ENCODE results near the gene KIFC3.

KIFC3 gene

DNA sequence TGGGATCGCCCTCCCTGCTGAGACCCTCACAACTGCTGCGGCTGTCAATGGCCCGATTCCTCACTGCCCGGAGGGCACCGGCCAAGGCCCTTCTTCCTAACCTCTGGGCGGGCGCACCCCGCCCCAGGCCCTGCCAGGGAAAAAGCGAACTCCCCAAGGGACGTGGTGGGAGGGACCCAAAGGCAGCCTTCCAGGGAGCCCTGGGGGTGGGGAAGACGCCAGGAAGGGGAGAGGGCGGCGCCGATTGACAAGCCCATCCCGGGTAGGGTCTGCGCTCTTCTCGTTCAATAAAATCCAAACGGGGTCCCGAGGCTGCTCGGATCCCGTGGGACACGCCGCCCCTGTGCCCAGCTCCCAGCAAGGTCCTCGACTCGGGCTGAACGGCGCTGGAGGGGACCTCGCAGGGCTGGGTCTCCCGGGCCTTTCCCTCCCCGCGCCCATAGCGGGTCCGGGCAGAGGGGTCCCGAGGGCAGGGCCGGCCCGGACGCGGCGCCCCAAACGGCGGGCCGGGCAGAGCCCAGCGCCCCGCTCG, 416 bp downstream of the KIFC3 start:
- TF ChIP-seq, protein P1, sequence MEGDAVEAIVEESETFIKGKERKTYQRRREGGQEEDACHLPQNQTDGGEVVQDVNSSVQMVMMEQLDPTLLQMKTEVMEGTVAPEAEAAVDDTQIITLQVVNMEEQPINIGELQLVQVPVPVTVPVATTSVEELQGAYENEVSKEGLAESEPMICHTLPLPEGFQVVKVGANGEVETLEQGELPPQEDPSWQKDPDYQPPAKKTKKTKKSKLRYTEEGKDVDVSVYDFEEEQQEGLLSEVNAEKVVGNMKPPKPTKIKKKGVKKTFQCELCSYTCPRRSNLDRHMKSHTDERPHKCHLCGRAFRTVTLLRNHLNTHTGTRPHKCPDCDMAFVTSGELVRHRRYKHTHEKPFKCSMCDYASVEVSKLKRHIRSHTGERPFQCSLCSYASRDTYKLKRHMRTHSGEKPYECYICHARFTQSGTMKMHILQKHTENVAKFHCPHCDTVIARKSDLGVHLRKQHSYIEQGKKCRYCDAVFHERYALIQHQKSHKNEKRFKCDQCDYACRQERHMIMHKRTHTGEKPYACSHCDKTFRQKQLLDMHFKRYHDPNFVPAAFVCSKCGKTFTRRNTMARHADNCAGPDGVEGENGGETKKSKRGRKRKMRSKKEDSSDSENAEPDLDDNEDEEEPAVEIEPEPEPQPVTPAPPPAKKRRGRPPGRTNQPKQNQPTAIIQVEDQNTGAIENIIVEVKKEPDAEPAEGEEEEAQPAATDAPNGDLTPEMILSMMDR (conservative IDR thresholded peaks at IDR 0.05; ENCODE audit: control insufficient read depth, insufficient read depth, low read depth, low read length), result no peak
- no peak for DNase-seq (ENCODE audit: low read depth)
- H3K4me3 ChIP-seq (ENCODE audit: control insufficient read depth, low read depth, low read length), result peak overlapping the region; percentile 67

DNA sequence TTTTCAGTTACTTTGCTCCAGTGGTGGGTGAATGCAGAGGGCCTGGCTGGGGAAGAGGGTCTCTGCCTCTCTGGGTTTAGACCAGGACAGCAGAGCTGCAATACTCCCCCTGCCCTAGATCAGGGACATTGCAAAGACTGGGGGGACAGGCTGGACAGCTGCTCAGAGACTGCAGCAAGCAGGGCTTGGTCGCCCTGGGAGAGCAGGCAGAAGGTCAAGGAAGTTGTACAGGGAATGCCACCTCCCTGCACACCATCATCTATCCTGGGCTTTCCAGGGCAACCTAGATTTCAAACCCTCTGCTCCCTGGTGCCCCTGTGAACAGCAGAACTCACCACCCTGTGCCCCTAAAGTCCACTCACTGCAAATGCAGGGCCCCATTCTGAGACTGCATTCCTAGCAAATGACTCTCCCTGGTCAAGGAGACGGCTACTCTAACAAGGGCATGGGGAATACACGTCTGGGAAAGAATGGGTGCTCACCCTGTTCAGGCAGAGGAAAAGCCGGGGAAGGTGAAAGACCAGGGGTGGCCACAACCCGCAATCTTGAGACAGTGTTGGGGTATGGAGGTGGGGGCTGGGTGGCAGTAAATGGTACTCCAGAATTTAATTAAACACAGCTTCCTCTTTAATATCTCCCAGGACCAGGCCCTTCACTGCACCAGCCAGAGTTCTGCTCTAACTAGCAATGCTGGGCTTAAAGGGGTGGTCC, 1.0 kb downstream of the KIFC3 start:
- peak overlapping the region; percentile 67 for H3K4me3 ChIP-seq (ENCODE audit: control insufficient read depth, low read depth, low read length)
- TF ChIP-seq, protein P1 (conservative IDR thresholded peaks at IDR 0.05; ENCODE audit: control insufficient read depth, insufficient read depth, low read depth, low read length), result no peak
- peak; percentile 55 for DNase-seq (ENCODE audit: low read depth)

DNA sequence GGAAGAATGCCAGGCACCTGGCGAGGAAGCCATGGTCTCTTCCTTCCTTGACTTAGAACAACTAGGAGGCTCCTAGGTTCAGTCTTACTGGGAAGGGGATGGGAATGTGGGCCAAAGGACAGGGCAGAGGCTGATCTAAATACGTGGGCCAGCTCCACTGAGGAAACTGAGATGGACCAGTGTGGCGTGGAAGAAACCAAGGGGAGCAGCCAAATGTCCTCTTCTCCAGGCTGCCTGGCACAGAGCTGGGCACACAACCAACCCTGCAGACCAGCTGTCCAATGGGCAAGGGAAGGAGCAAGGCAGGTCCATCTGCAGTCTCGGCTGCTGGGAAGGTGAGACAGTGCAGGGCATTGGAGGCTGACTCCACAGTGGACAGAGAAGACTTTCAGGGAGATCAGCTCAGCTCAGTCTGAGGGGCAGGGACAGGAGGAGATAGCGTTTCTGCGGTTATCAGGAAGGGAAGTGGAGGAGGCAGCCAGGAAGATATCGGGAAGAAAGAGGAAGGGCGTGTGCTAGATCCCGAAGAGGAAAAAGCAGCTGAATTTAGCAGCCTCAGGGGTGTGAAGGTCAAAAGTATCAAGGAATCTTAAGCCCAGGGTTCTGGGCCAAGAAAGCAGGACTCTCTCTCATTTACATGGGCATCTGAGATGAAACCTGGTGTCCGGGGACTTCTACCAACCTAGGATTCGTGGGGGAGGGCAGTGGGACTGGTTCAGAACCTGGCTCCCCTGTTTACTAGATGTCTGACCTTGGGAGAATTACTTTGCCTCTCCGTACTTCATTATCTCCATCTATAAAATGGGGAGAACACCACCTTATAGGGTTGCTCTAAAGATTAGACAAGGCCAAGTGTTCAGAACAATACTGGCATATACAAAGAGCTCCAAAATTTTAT, 1.8 kb downstream of the KIFC3 start:
- TF ChIP-seq, protein P1 (conservative IDR thresholded peaks at IDR 0.05; ENCODE audit: control insufficient read depth, insufficient read depth, low read depth, low read length), result no peak
- no peak for DNase-seq (ENCODE audit: low read depth)
- no peak overlapping the region for H3K4me3 ChIP-seq (ENCODE audit: control insufficient read depth, low read depth, low read length)

DNA sequence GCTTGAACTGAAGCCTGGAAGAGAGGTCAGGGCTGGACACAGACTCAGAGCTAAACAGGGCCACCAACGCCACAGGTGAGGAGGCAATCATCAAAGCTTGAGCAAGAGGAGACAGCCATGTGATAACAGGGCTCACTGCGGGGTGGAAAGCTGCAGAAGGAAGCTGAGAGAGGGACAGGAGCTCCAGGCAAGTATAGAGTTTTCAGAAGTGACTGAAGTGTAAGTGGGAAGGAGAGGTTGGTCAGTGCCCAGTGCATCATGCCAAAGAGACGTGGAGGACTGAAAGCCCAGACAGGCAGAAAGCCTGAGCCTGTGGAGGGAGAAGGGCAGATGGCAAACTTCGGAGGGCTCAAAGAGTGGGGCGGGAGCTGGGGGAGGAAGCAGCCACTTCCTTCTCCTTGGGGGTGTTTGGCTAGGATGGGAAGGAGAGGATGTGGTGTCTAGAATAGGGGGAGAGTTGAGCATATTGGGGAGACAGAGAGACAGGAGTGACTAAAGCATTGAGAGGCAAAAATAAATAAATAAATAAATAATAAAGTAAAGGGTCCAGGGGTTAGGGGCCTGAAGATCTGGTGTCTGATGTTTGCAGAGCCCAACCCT, 2.6 kb downstream of the KIFC3 start:
- no peak overlapping the region for H3K4me3 ChIP-seq (ENCODE audit: control insufficient read depth, low read depth, low read length)
- TF ChIP-seq, protein P1 (conservative IDR thresholded peaks at IDR 0.05; ENCODE audit: control insufficient read depth, insufficient read depth, low read depth, low read length), result no peak

DNA sequence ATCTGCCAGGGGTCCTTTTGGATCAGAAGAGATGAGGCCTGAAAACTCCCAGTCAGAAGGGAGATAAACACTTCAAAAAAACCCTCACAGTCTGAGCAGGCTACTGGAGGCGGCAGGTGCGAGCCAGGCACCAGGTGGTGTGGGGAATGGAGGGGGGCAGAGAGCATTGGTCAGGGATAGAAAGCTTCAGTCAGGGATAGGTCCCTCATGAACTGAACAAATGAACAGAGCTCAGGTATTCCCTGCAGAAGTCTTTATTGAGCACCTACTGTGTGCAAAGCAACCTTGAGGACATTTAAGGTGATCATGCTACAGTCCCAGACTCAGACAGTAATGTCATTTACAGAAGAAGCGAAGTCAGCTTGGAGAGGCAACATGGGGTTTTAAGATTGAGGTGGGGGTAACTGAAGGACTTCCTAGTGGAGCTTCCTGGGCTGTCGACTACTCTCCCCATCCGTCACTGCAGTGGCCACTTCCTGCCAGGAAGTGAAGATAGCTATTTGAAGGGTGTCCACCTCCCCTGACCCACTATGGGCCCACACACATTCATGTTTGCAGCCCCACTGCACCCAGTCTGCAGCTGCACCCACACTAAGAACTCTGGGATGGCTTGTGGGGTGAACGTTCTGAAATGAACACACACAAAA, 3.2 kb downstream of the KIFC3 start:
- DNase-seq (ENCODE audit: low read depth), result no peak
- H3K4me3 ChIP-seq (ENCODE audit: control insufficient read depth, low read depth, low read length), result no peak overlapping the region
- TF ChIP-seq, protein P1 (conservative IDR thresholded peaks at IDR 0.05; ENCODE audit: control insufficient read depth, insufficient read depth, low read depth, low read length), result no peak

More for the DNA sequence above, 2.6 kb downstream of the KIFC3 start:
- DNase-seq (ENCODE audit: low read depth), result no peak

DNA sequence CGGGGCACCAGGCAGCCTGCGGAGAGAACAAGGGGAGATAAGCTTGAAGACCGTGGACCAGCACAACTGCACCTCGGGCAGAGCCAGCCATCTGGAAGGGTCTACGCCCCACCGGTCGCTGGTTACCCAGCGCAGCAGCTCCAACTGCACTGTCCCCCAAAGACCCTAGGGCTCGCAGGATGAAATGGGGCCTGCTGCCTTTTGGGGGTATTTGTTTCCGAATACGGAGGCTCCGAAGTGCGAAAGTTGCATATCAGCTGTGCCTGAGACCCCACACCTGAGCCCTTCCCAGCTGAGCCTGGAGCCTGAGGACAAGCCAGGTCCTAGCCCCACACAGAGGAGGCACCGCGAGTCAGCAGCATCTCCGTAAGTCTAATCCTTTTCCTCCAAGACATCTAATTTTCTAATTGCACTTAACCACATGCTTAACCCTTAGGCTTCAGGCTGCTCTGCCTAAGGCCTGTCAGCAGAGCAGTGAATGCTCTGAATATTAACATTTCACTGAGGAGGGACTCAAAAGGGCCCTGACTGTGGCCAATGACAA, 4.0 kb downstream of the KIFC3 start:
- DNase-seq (ENCODE audit: low read depth), result no peak
- TF ChIP-seq, protein P1 (conservative IDR thresholded peaks at IDR 0.05; ENCODE audit: control insufficient read depth, insufficient read depth, low read depth, low read length), result no peak
- H3K4me3 ChIP-seq (ENCODE audit: control insufficient read depth, low read depth, low read length), result no peak overlapping the region

All from fibroblast of mammary gland (primary cell).